Stimulated activated CD8-positive, alpha-beta memory T cell treated with anti-CD3 and anti-CD28 coated beads, Interleukin-12 subunit alpha, Interleukin-12 subunit beta, amount 100 ng/mL, for 4 hours (primary cell): ENCODE data around the gene ASZ1.

Experiments
- DNase-seq: peaks from one replicate; pipeline ENCODE4 v3.0.0-alpha.2; 2020; ENCODE audit warnings: low read depth

Gene ASZ1

DNA sequence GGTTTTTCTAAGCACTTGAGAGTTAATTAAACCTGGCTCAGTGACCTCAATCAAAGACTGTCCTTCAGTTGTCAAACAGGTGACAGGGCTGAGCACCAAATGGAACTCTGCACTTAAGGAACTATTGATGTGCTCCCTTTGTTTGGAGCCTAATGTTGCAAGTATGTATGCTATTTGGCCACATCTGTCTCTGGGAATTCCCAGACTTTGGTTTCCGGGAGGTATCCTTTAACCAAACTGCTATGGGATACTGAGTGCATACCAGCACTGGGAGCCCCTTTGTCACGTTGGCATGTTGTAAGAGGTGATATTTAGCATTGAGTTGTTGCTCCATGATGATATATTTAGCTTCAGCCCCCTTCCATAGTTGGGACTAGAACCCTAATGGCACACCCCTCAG lies 25.2 kb downstream of the ASZ1 start:
- no peak for DNase-seq

GRCh38 chr7:117401293-117402002 lies 25.8 kb downstream of the ASZ1 start:
- no peak for DNase-seq

DNA sequence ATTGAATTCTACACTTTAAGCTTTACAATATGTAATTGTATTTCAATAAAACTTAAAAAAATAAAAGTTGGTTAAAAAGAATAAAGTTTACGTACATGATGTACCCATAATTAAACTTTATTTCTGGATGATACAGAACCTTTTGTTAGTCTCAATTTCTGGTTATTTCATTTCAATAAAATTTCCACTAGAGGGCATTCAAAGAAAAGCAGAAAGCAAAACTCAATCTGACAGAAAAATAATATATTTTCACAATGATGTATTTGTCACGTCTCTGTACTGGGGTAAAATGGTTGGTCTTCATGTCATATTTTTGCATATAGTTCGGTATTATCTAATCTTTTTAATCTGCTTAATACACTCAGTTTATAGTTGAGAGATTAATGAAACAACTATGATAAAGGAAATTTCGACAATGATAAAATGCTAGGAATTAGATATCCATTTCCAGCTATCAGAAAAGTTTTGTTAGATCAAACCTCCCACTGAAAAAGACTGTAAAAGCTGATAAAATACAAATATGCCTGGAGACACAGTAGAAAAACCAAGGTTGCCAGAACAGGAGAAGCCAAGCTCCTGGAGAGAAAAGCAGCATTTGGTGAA lies 27.4 kb downstream of the ASZ1 start:
- no peak for DNase-seq

DNA sequence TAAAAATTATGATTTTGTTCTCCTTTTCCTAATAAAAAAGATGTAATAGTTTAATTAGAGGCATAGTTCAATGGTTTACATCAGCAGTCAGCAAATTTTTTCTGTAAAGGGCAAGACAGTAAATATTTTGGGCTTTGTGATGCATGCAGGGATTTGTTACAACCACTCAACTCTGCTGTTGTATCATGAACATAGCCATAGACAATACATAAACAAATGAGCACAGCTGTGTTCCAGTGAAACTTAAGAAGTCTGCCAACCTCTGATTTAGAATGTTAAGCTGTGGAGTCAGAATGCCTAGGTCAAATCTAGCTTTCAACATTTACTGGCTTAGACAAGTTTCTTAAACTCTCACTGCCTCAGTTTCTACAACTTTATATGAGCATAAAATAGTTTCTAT lies 31.6 kb downstream of the ASZ1 start:
- DNase-seq = no peak

- DNase-seq = no peak
Measured at GRCh38 chr7:117393781-117394180, 33.5 kb downstream of the ASZ1 start.

GRCh38 chr7:117389871-117390270 lies 37.4 kb downstream of the ASZ1 start:
- DNase-seq = no peak

DNA sequence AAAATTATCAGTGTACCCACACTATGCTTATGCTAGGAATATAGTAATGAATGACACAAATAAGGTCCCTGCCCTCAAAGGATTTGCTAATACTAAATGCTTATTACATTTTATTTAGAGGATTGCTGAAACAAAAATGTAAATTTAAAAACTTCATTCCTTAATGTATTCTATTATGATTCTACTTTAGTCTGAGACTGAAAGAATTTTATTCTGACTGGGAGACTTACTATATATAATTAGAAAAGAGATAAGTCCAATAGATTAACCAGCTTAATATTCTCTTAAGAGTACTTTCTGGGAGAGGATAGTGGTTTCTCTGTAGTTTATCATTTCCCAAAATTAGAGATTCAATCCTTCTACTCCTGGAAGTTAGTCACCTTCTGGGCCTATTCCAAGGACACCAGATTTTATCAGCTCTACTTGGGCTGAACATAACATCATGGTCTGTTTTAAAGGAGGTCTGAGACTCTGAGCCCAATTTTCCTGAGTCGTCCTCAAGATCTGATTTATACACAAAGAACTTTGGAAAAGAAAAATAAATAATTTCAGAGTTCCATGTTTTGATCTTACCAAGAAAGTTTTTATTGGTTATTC lies 41.1 kb downstream of the ASZ1 start:
- DNase-seq = no peak

DNA sequence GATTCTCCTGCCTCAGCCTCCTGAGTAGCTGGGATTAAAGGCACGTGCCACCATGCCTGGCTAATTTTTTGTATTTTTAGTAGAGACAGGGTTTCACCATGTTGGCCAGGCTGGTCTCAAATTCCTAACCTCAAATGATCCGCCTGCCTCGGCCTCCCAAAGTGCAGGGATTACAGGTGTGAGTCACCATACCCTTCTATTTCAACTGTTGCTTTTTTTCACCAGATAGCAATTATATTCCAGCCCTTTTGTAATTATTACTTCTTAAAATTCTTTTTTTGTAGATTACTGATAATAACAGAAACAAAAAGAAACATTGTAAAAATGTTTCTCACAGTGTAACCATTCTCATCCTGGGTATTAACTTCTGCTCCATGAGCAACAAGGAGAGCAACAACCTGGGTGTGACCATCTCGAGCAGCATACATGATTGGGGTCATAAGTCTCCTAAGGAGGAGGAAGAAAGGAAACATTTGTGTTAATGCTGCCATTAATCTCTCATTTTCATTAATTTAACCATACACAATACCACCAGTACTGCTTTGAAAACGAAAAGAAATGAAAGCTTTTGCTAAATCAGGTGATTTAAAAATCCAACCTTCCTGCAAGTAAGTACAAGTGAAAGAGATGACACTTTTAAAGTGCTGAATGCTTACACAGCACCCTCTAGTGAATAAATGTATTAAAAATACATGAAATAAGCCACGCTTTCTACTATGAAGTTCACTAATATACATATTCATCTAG lies 41.8 kb downstream of the ASZ1 start:
- no peak for DNase-seq

GRCh38 chr7:117384688-117385362 lies 42.5 kb downstream of the ASZ1 start:
- no peak for DNase-seq

- no peak for DNase-seq
Measured at GRCh38 chr7:117383483-117384189, 43.7 kb downstream of the ASZ1 start.

DNA sequence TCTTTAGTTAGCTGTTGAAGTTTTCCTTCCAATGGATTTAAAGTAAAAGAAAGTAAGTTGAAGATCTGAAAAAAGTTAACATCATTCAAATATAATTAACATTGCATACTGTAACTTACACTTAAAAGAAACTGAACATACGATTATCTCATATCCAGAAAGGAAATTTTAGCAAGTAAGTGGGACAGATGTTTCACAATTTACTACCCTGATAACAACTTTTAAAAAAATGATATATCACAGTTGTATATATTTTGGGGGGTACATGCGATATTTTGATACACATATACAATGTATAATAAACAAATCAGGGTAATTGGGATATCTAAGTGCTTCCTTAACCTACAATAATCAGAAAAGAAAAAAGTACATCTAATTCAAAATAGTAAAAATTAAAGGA lies 44.2 kb downstream of the ASZ1 start:
- DNase-seq = no peak

GRCh38 chr7:117381362-117381761 lies 45.9 kb downstream of the ASZ1 start:
- DNase-seq = no peak

DNA sequence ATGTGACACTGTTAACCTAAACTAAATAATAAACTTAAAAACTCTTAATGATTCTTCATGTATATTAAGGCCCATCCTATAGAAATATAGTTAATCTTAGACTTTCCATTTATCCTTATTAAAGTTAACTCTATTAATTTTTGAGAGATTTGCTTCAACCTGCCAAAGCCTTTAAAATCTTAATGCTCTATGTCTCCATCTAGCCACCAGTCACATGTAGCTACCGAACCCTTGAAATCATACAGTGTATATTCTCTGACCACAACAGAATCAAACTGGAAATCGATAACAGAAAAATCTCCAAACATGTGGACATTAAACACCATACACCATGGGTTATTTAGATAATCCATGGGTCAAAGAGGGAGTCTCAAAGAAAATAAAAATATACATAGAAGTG lies 51.9 kb downstream of the ASZ1 start:
- no peak for DNase-seq

- no peak for DNase-seq
Measured at GRCh38 chr7:117372073-117372472, 55.2 kb downstream of the ASZ1 start.

DNA sequence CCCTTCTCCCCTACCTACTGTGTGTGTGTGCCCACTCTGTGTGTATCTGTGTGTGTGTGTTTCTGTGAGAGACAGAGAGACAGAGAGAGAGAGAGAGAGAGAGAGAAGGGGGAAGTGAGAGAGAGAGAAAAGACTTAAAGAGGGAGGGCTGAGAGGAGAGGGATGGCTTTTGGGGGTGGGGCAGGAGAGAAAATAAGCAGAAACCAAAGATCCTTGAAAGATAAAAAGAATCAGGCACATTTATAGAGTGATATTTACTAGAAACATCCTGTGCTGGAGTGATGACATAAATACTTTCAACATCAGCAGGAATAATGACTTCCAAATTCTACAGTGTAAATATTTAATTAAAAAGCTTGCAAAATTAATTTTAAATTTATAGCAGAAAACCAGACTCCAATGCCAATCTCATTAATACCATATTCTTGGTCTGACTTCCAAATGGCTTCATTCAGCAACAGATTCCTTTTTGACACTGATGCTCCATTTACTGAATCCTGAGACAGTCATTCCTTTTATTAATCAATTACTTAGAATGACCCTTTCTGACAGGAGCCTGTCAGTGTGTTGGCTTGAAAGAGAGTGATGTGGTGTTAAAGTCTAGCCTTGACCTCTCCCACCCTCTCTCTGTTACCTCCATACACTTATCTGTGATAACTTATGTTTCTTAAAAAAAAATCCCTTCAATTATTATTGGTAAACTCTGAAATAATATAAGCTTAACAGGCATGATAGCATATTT lies 62.8 kb downstream of the ASZ1 start:
- no peak for DNase-seq

DNA sequence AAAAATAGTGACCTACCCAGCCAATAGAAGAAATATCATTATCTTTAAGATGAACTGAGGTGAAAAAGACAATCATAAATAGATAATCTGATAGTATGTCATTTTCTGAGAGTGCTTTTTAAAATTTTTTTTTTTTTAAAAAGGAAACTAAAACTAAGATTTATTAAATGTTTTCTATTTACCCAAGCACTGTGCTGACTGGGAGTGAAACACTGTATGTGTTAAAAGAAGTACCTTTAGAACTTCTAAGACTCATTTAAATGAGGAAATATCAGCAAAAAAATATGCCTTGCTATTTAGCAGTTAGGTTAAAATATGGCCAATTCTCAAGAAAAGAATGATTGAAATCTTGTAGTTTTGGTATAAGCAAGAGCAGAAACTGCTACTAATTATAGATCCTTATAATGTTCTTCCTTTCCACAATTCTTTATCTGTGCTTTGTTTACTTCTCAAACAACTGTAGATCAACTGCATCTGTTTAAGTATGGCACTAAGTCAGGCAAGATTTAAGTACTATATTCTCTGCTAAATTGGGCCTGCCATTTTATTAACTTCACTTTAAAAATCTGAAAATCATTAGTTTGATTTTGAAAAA lies 64.9 kb downstream of the ASZ1 start:
- no peak for DNase-seq

DNA sequence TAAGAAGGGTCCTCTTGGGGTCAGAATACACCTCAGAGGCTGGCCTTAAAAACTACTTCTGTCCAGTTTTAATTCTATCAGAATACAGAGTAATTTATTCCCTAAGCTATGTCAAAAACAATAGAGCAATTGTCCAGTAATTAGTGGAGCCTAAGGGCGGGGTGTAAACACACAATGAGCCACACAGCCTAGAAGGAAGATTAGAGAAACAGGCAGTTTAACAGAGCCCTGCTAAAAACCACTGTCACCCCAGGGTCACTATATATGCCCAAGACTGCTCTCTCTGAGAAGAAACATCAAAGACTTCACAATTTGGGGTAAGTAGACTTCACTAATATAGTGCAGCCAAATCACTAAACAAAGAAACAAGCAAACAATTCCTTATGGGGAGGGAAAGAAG lies 77.3 kb downstream of the ASZ1 start:
- no peak for DNase-seq

GRCh38 chr7:117349570-117349969 lies 77.7 kb downstream of the ASZ1 start:
- no peak for DNase-seq

GRCh38 chr7:117347962-117348672 lies 79.2 kb downstream of the ASZ1 start:
- no peak for DNase-seq

DNA sequence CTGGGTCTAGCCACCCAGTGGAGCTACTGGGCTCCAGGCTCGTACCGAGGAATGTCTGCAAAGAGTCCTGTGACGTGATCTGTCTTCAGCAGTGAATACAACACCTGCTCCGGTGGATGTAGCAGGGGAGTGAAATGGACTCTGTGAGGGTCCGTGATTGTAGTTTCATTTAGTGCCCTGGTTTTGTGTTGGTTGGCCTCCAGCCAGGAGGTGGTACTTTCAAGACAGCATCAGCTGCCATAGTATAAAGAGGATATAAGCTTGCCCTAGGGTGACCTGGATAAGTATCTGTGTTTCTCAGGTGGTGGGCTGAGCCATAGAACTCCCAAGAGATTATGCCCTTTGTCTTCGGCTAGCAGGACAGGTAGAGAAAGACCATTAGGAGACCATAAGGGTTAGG lies 79.8 kb downstream of the ASZ1 start:
- no peak for DNase-seq
